ENCODE measurements around the gene FLT3LG. TPM values are rescaled to one million over a fixed set of nuclear protein-coding genes. Genes with fewer than 3 reads are reported as not detected.

Gene FLT3LG
- total RNA-seq, 2 donors from 2014 or later: 33.5 to 80.4 TPM

Other genes with a start within 250 kb of the FLT3LG start
- gene SLC6A16, start 149.0 kb upstream of the FLT3LG start, total RNA-seq: 1 to 10 TPM; 4.2 to 5.3 TPM
- 100 to 1,000 TPM; 102 to 122 TPM for gene CD37, start 138.8 kb upstream of the FLT3LG start, total RNA-seq
- gene TEAD2, start 111.8 kb upstream of the FLT3LG start, total RNA-seq: not detected
- not detected for gene DKKL1, start 110.3 kb upstream of the FLT3LG start, total RNA-seq
- under 1 TPM in 1 of 2 donors, not detected in 1; 0.56 TPM for gene KASH5, start 86.0 kb upstream of the FLT3LG start, total RNA-seq
- not detected for gene PTH2, start 50.8 kb upstream of the FLT3LG start, total RNA-seq
- gene GFY, start 48.8 kb upstream of the FLT3LG start, total RNA-seq: not detected
- not detected for gene SLC17A7, start 32.7 kb upstream of the FLT3LG start, total RNA-seq
- 100 to 1,000 TPM; 110 to 170 TPM for gene PIH1D1, start 22.4 kb upstream of the FLT3LG start, total RNA-seq
- 10 to 100 TPM; 29.0 to 65.2 TPM for gene ALDH16A1, start 21.0 kb upstream of the FLT3LG start, total RNA-seq
- 1,000 to 10,000 TPM; 1,861 to 2,042 TPM for gene RPL13A, start 13.4 kb downstream of the FLT3LG start, total RNA-seq
- 1,000 to 10,000 TPM; 1,165 to 1,334 TPM for gene RPS11, start 22.2 kb downstream of the FLT3LG start, total RNA-seq
- gene FCGRT, start 38.4 kb downstream of the FLT3LG start, total RNA-seq: 1 to 10 TPM; 1.6 to 3.0 TPM
- 1 to 10 TPM; 1.6 to 2.0 TPM for gene RCN3, start 53.8 kb downstream of the FLT3LG start, total RNA-seq
- gene NOSIP, start 106.3 kb downstream of the FLT3LG start, total RNA-seq: 10 to 100 TPM; 70.6 to 75.2 TPM
- gene PRRG2, start 107.1 kb downstream of the FLT3LG start, total RNA-seq: 1 to 10 TPM in 1 of 2 donors, under 1 TPM in 1; 0.81 to 1.5 TPM
- 10 to 100 TPM; 29.7 to 45.7 TPM for gene PRR12, start 117.0 kb downstream of the FLT3LG start, total RNA-seq
- gene RRAS, start 165.9 kb downstream of the FLT3LG start, total RNA-seq: 10 to 100 TPM in 1 of 2 donors, 1 to 10 TPM in 1; 4.1 to 10.4 TPM
- gene SCAF1, start 168.0 kb downstream of the FLT3LG start, total RNA-seq: 100 to 1,000 TPM in 1 of 2 donors, 10 to 100 TPM in 1; 75.8 to 106 TPM
- gene IRF3, start 191.6 kb downstream of the FLT3LG start, total RNA-seq: 100 to 1,000 TPM; 167 to 185 TPM
- gene BCL2L12, start 191.7 kb downstream of the FLT3LG start, total RNA-seq: 10 to 100 TPM; 45.9 to 98.0 TPM
- gene PRMT1, start 203.1 kb downstream of the FLT3LG start, total RNA-seq: 100 to 1,000 TPM; 268 to 457 TPM
- gene ADM5, start 215.4 kb downstream of the FLT3LG start, total RNA-seq: 10 to 100 TPM in 1 of 2 donors, 1 to 10 TPM in 1; 5.7 to 18.5 TPM
- 1 to 10 TPM in 1 of 2 donors, under 1 TPM in 1; 0.52 to 2.7 TPM for gene CPT1C, start 216.9 kb downstream of the FLT3LG start, total RNA-seq